MM.1S (cell line): Measurements from ENCODE around the gene DFFB.

Source experiments
- DNase-seq: peaks from one replicate; pipeline ENCODE4 v3.0.0-alpha.2; 2015
- H2AFZ ChIP-seq: fragments of 300-600 bp; sonication (generic); 2 replicates; pipeline ENCODE4 v1.6.0; 2016; ENCODE audit warnings: antibody characterized with exemption, low read length
- H3F3A ChIP-seq: fragments of 300-600 bp; sonication (generic); 2 replicates; pipeline ENCODE4 v1.6.1; 2016; ENCODE audit warnings: mild to moderate bottlenecking, antibody characterized with exemption, low read length, moderate library complexity, mixed read lengths; ENCODE audit not compliant: insufficient read depth
- H3K27ac ChIP-seq: fragments of 300-600 bp; sonication (generic); 2 replicates; pipeline ENCODE4 v1.5.1; 2016; ENCODE audit warnings: mild to moderate bottlenecking, low read length
- H3K27me3 ChIP-seq: fragments of 300-600 bp; sonication (generic); replicated peaks from 2 replicates; pipeline ENCODE4 v1.6.0; 2016; ENCODE audit warnings: low read length; ENCODE audit not compliant: insufficient read depth
- H3K36me3 ChIP-seq: fragments of 300-600 bp; sonication (generic); replicated peaks from 2 replicates; pipeline ENCODE4 v1.6.1; 2016; ENCODE audit warnings: mild to moderate bottlenecking, low read length, mixed read lengths; ENCODE audit not compliant: insufficient read depth
- H3K4me1 ChIP-seq: fragments of 300-600 bp; sonication (generic); 2 replicates; pipeline ENCODE4 v1.6.1; 2016; ENCODE audit warnings: low read length, mixed read lengths
- H3K4me2 ChIP-seq: fragments of 300-600 bp; sonication (generic); 2 replicates; pipeline ENCODE4 v1.6.0; 2016; ENCODE audit warnings: low read depth, low read length
- H3K4me3 ChIP-seq: fragments of 300-600 bp; sonication (generic); 2 replicates; pipeline ENCODE4 v1.5.1; 2016; ENCODE audit warnings: low read length, mixed read lengths
- H3K79me2 ChIP-seq: fragments of 300-600 bp; sonication (generic); 2 replicates; pipeline ENCODE4 v1.6.1; 2016; ENCODE audit warnings: mixed run types, low read length, mixed read lengths
- H3K9ac ChIP-seq: fragments of 300-600 bp; sonication (generic); 2 replicates; pipeline ENCODE4 v1.6.1; 2016; ENCODE audit warnings: low read length, mixed read lengths
- H3K9me2 ChIP-seq: fragments of 300-600 bp; sonication (generic); replicated peaks from 2 replicates; pipeline ENCODE4 v1.6.1; 2016; ENCODE audit warnings: mild to moderate bottlenecking, low read length, mixed read lengths; ENCODE audit not compliant: insufficient read depth
- H3K9me3 ChIP-seq: fragments of 300-600 bp; sonication (generic); replicated peaks from 2 replicates; pipeline ENCODE4 v1.6.1; 2016; ENCODE audit warnings: mild to moderate bottlenecking, low read length, mixed read lengths; ENCODE audit not compliant: insufficient read depth
- H4K20me1 ChIP-seq: fragments of 300-600 bp; sonication (generic); 2 replicates; pipeline ENCODE4 v1.6.1; 2016; ENCODE audit warnings: mild to moderate bottlenecking, low read length, moderate library complexity, mixed read lengths; ENCODE audit not compliant: insufficient read depth
- EZH2 ChIP-seq: fragments of 300-600 bp; sonication (generic); optimal IDR thresholded peaks from 2 replicates; pipeline ENCODE3; 2017; ENCODE audit warnings: low read depth, mild to moderate bottlenecking, antibody characterized with exemption, low read length, mixed read lengths
- EZH2phosphoT487 ChIP-seq: fragments of 300-600 bp; sonication (generic); IDR thresholded peaks from 2 replicates; pipeline ENCODE4 v1.6.1; 2018; ENCODE audit warnings: antibody characterized with exemption, low read length
- TF ChIP-seq, protein P1 (sequence below): fragments of 300-600 bp; sonication (generic); IDR thresholded peaks from 2 replicates; pipeline ENCODE4 v1.5.1; 2016; ENCODE audit warnings: antibody characterized with exemption, low read length, mixed read lengths

Gene DFFB

DNA sequence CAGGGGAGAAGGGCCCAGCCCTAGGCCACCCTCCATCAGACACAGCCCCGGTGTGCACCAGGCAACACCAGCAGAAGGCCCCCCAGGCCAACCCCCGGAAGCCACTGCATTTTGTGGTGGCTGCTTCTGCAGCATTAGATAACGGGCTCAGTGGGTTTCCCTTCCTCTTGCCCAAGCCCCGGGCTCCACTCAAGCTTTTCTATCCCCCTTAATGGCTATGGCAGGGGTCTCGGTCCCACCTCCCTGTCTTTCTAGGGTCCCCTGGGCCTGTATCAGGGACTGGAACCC lies 23.9 kb downstream of the DFFB start:
- Histone ChIP-seq H3K36me3 (no peaks in the 10 kb centered on the region), H2AFZ (no peak overlapping the region), H3K4me3 (no peak overlapping the region), H3K79me2 (no peaks in the 10 kb centered on the region), H3K9ac (no peak overlapping the region), H3K9me3 (no peaks in the 10 kb centered on the region), H3K27me3 (no peaks in the 10 kb centered on the region), H3F3A (no peaks in the 10 kb centered on the region), H3K4me2 (no peak overlapping the region), H3K9me2 (no peaks in the 10 kb centered on the region), H3K27ac (no peak overlapping the region), H3K4me1 (no peaks in the 10 kb centered on the region), H4K20me1 (no peaks in the 10 kb centered on the region)
- TF ChIP-seq, protein P1, sequence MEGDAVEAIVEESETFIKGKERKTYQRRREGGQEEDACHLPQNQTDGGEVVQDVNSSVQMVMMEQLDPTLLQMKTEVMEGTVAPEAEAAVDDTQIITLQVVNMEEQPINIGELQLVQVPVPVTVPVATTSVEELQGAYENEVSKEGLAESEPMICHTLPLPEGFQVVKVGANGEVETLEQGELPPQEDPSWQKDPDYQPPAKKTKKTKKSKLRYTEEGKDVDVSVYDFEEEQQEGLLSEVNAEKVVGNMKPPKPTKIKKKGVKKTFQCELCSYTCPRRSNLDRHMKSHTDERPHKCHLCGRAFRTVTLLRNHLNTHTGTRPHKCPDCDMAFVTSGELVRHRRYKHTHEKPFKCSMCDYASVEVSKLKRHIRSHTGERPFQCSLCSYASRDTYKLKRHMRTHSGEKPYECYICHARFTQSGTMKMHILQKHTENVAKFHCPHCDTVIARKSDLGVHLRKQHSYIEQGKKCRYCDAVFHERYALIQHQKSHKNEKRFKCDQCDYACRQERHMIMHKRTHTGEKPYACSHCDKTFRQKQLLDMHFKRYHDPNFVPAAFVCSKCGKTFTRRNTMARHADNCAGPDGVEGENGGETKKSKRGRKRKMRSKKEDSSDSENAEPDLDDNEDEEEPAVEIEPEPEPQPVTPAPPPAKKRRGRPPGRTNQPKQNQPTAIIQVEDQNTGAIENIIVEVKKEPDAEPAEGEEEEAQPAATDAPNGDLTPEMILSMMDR = no peak
- no peak for TF ChIP-seq EZH2
- TF ChIP-seq EZH2phosphoT487 = no peak
- DNase-seq = no peak

DNA sequence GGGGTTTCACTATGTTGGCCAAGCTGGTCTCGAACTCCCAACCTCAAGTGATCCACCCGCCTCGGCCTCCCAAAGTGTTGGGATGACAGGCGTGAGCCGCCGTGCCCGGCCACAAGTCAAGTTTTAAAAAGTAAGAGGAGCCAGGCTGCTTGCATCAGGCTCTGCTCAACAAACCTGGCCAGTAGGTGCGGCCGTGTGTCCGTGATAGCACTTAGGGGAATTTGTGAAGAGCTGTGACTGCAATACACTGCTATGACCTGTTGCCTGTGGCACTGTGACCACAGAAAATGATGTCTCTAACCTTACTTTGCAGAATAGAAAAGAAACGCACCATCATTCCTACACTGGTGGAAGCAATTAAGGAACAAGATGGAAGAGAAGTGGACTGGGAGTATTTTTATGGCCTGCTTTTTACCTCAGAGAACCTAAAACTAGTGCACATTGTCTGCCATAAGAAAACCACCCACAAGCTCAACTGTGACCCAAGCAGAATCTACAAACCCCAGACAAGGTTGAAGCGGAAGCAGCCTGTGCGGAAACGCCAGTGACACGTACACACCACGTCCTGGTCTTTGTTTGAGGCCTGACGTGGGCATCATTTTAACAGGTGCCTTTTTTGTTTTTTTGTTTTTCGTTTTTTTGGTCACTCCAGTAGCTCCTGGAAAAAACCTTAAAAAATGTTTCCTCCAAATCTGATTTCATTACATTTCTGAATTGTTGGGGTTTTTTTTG lies 26.1 kb downstream of the DFFB start:
- no peaks in the 10 kb centered on the region for H3K9me2 ChIP-seq
- no peaks in the 10 kb centered on the region for H3F3A ChIP-seq
- H3K4me2 ChIP-seq = no peak overlapping the region
- no peaks in the 10 kb centered on the region for H4K20me1 ChIP-seq
- no peak overlapping the region for H3K9ac ChIP-seq
- no peaks in the 10 kb centered on the region for H3K27me3 ChIP-seq
- no peak for DNase-seq
- H3K79me2 ChIP-seq = no peaks in the 10 kb centered on the region
- no peaks in the 10 kb centered on the region for H3K36me3 ChIP-seq
- no peak for TF ChIP-seq EZH2phosphoT487
- no peak for TF ChIP-seq EZH2
- TF ChIP-seq, protein P1 = no peak
- no peak overlapping the region for H3K4me3 ChIP-seq
- H2AFZ ChIP-seq = no peak overlapping the region
- no peak overlapping the region for H3K27ac ChIP-seq
- no peaks in the 10 kb centered on the region for H3K9me3 ChIP-seq
- H3K4me1 ChIP-seq = no peaks in the 10 kb centered on the region

DNA sequence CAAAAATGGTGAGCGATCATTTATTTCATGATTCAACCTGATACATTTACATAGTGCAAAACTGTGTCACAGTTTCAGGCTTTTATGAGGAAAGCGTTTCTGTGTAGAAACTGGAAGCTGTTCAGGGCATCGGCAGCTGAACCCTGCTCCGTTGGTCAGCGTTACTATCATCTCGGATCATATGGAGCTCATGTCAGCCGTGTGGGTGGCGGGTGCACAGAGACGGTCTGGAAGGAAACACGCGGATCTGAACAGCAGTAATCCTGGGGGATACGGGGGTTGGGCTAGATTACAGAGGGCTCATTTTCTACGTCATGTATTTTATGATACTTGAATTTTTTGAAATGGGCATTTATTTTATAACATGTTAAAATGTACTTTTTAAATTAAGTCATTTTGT lies 27.7 kb downstream of the DFFB start:
- Histone ChIP-seq H3K36me3 (no peaks in the 10 kb centered on the region), H3F3A (no peaks in the 10 kb centered on the region), H3K4me1 (no peaks in the 10 kb centered on the region), H3K27me3 (no peaks in the 10 kb centered on the region), H3K4me3 (no peak overlapping the region), H3K4me2 (no peak overlapping the region), H3K27ac (no peak overlapping the region), H3K9ac (no peak overlapping the region), H3K9me3 (no peaks in the 10 kb centered on the region), H3K9me2 (no peaks in the 10 kb centered on the region), H4K20me1 (no peaks in the 10 kb centered on the region), H2AFZ (no peak overlapping the region), H3K79me2 (no peaks in the 10 kb centered on the region)
- no peak for DNase-seq
- TF ChIP-seq EZH2 = no peak
- TF ChIP-seq, protein P1 = no peak
